Adrenal gland (tissue), 12 donors: Measurements from ENCODE around the gene RHOBTB1. TPM values are rescaled to one million over a fixed set of nuclear protein-coding genes. Genes with fewer than 3 reads are reported as not detected.
"Not testable (repeated sequence)": the region's sequence is repeated elsewhere in the genome, so short reads cannot be mapped to it uniquely, and the experiment has no call there.

Experiments
- DNase-seq, 7 donors: peaks; one replicate each; pipeline ENCODE4 v3.0.0-alpha.2; 2019 to 2020
- H3K27ac ChIP-seq, 5 donors: fragments of 200-600 bp; sonication (generic) in 4 of 5; 1 replicate in 3 of 5; 2 replicates in 2 of 5; pipeline versions ENCODE4 v1.5.1 to v1.8.0; 2016 to 2020; ENCODE audit warnings: mild to moderate bottlenecking in 1 of 5
- H3K27me3 ChIP-seq: fragments of 200-600 bp; 2 replicates; pipeline ENCODE4 v1.8.0; 2021
- H3K36me3 ChIP-seq, 2 donors: fragments of 200-600 bp; replicated peaks in 1 of 2; 1 replicate in 1 of 2; 2 replicates in 1 of 2; pipeline versions ENCODE4 v1.5.1 to v1.8.0; 2018 to 2022
- H3K4me1 ChIP-seq, 2 donors: fragments of 200-600 bp; replicated peaks in 1 of 2; 1 replicate in 1 of 2; 2 replicates in 1 of 2; pipeline versions ENCODE4 v1.5.1 to v1.8.0; 2018 to 2021
- H3K4me3 ChIP-seq, 4 donors: fragments of 200-600 bp; sonication (generic) in 3 of 4; one replicate each; pipeline ENCODE4 v1.5.1; 2016 to 2018
- H3K9me3 ChIP-seq, 3 donors: fragments of 200-600 bp; sonication (generic) in 1 of 3; replicated peaks in 1 of 3; 1 replicate in 2 of 3; 2 replicates in 1 of 3; pipeline versions ENCODE4 v1.5.1 to v1.8.0; 2016 to 2021
- CTCF ChIP-seq, 6 experiments: fragments of 450-650 bp in 4 of 6; fragments of 200-600 bp in 2 of 6; sonication (generic) in 1 of 6; IDR thresholded peaks; 1 replicate in 5 of 6; 2 replicates in 1 of 6; pipeline versions ENCODE4 v1.5.1 to v1.8.0; 2016 to 2021; ENCODE audit warnings: antibody characterized with exemption in 6 of 6, mild to moderate bottlenecking in 2 of 6, moderate library complexity in 1 of 6
- POLR2A ChIP-seq, 2 donors: fragments of 450-650 bp; IDR thresholded peaks; one replicate each; pipeline ENCODE4 v1.6.1; 2017; ENCODE audit warnings: antibody characterized with exemption in 2 of 2, mild to moderate bottlenecking in 2 of 2, moderate library complexity in 1 of 2
- WGBS, 4 donors: extraction: QIAGEN DNeasy Blood & Tissue Kit in 2 of 4; methylation state at CpG; one replicate each; pipeline versions ENCODE4 v1.1.5 to v1.1.7; 2013 to 2017; 5-methylcytosine and 5-hydroxymethylcytosine counted together
- intact Hi-C, 2 donors: fragments of 100-400 bp; cut with DNase I; formaldehyde crosslinking; loops; one replicate each; pipeline versions ENCODE4 v1.14.1 to v1.15.0; 2022 to 2023
- polyA plus RNA-seq, 3 donors: library from polyadenylated mRNA; stranded (reverse); fragments of 200-250 nt in 2 of 3; fragments of 350-450 nt in 1 of 3; fragmentation: Illumina TruSeq in 1 of 3; extraction: RNeasy Lipid Tissue Mini Kit (QIAGEN cat#74804) in 1 of 3; gene quantifications; one replicate each; pipeline ENCODE4 v1.2.3, GENCODE V29; 2013 to 2014
- total RNA-seq, 9 donors: library from RNA; depleted of rRNA in 4 of 9; stranded (reverse); fragments of >200 nt in 4 of 9; fragments of 120-200 nt in 1 of 9; fragmentation: NEBNext Ultra II Directional in 1 of 9; extraction: Animal tissue kit (Norgen Biotek cat#: 25700) in 1 of 9; gene quantifications; one replicate each; pipeline versions ENCODE4 v1.1.0 to v1.2.4, GENCODE V29; 2013 to 2023
- donor health status: healthy with polysubstance abuse.
- donor health status: Bipolar disorder and iron deficiency.
- donor health status: DM: yes; HTN: yes; CAD: no.
- donor health status: DM: no; HTN: no; CAD: no.
- donor health status: DM: no; HTN: no; CAD: no.
- donor health status: DM: yes; HTN: yes; CAD: no.

Gene RHOBTB1
- total and polyA plus RNA-seq, 12 donors = 7.9 to 122 (median 26.6) TPM

- peak in 2 of 7 donors; percentile 14 to 27 for DNase-seq
Observed at GRCh38 chr10:60846173-60846572, 97.8 kb downstream of the RHOBTB1 start.

GRCh38 chr10:60845038-60845437 lies 98.9 kb downstream of the RHOBTB1 start:
- WGBS, 4 donors = 94 to 96% (median 95%) methylated on average over 1 of the region's 1 CpG
- Histone ChIP-seq H3K4me1 (peaks cover 10 to 13% of the 10 kb centered on the region in 2 donors), H3K4me3 (no peak overlapping the region), H3K9me3 (no peaks in the 10 kb centered on the region), H3K36me3 (no peaks in the 10 kb centered on the region), H3K27me3 (no peaks in the 10 kb centered on the region), H3K27ac (no peak overlapping the region)
- TF ChIP-seq CTCF (IDR thresholded peaks at IDR 0.05) = no peak
- TF ChIP-seq POLR2A (IDR thresholded peaks at IDR 0.05) = no peak
- DNase-seq = no peak
- intact Hi-C loops = no loop called here

More at GRCh38 chr10:60846173-60846572, 97.8 kb downstream of the RHOBTB1 start:
- no peaks in the 10 kb centered on the region for H3K27me3 ChIP-seq
- H3K4me1 ChIP-seq = peaks cover 10 to 13% of the 10 kb centered on the region in 2 donors
- no peak overlapping the region for H3K27ac ChIP-seq
- whole genome bisulfite sequencing, 4 donors = 30 to 67% (median 45%) methylated on average over 1 of the region's 1 CpG
- H3K9me3 ChIP-seq = no peaks in the 10 kb centered on the region
- H3K36me3 ChIP-seq = no peaks in the 10 kb centered on the region
- TF ChIP-seq CTCF (IDR thresholded peaks at IDR 0.05) = no peak
- TF ChIP-seq POLR2A (IDR thresholded peaks at IDR 0.05) = no peak
- intact Hi-C loops = no loop called here
- no peak overlapping the region for H3K4me3 ChIP-seq

- no peak for DNase-seq
- peaks cover 0 to under 1% of the 10 kb centered on the region in 2 donors for H3K4me1 ChIP-seq
- no peak overlapping the region for H3K27ac ChIP-seq
- 79 to 87% (median 83%) methylated on average over 1 of the region's 1 CpG for WGBS, 4 donors
- H3K36me3 ChIP-seq = no peaks in the 10 kb centered on the region
- TF ChIP-seq POLR2A (IDR thresholded peaks at IDR 0.05) (no peak), CTCF (IDR thresholded peaks at IDR 0.05) (no peak)
- no peak overlapping the region for H3K4me3 ChIP-seq
- intact Hi-C loops = no loop called here
- H3K27me3 ChIP-seq = no peaks in the 10 kb centered on the region
- H3K9me3 ChIP-seq = no peaks in the 10 kb centered on the region
Observed at GRCh38 chr10:60842694-60843093, 101.3 kb downstream of the RHOBTB1 start.

GRCh38 chr10:60841227-60841626 lies 102.8 kb downstream of the RHOBTB1 start:
- H3K27ac ChIP-seq, intact Hi-C loops, H3K36me3 ChIP-seq, H3K4me1 ChIP-seq, H3K9me3 ChIP-seq, H3K4me3 ChIP-seq, H3K27me3 ChIP-seq, DNase-seq: not testable (repeated sequence)
- WGBS, 4 donors = 89 to 93% (median 90%) methylated on average over 10 of the region's 10 CpGs

- Histone ChIP-seq H3K27ac (no peak overlapping the region), H3K4me3 (no peak overlapping the region), H3K9me3 (no peaks in the 10 kb centered on the region), H3K36me3 (no peaks in the 10 kb centered on the region), H3K27me3 (no peaks in the 10 kb centered on the region), H3K4me1 (no peaks in the 10 kb centered on the region)
- TF ChIP-seq POLR2A (IDR thresholded peaks at IDR 0.05) (no peak), CTCF (IDR thresholded peaks at IDR 0.05) (no peak)
- intact Hi-C loops = no loop called here
- no peak for DNase-seq
- 81 to 92% (median 89%) methylated on average over 2 of the region's 2 CpGs for WGBS, 4 donors
Observed at GRCh38 chr10:60835049-60835448, 108.9 kb downstream of the RHOBTB1 start.
